HEK293 (cell line): ENCODE measurements around the gene TTLL3.

ENCODE experiments used
- CTCF ChIA-PET: fragments of 350-600 bp; formaldehyde crosslinking; extraction: SDS; loops from one replicate; lab custom pipeline; 2021; ENCODE audit warnings: antibody characterized with exemption; lab: Yijun Ruan, JAX
- POLR2A ChIA-PET: fragments of 300-600 bp; formaldehyde crosslinking; extraction: SDS; loops from one replicate; lab custom pipeline; 2020; ENCODE audit warnings: antibody characterized with exemption, inconsistent platforms; lab: Yijun Ruan, JAX
- H3K27ac ChIP-seq: fragments of 200-500 bp; sonication (Bioruptor generic); 2 replicates; pipeline ENCODE4 v1.5.1; 2014; ENCODE audit warnings: low read depth, low read length, control low read depth, inconsistent platforms; ENCODE audit errors: extremely low read depth
- H3K36me3 ChIP-seq, 2 experiments: fragments of 200-500 bp in 1 of 2; sonication (Bioruptor generic) in 1 of 2; 1 replicate in 1 of 2; 2 replicates in 1 of 2; pipeline ENCODE4 v1.5.1; 2014 to 2017; ENCODE audit warnings: inconsistent platforms in 2 of 2, low read length in 2 of 2; ENCODE audit not compliant: control insufficient read depth in 2 of 2, insufficient read depth in 1 of 2
- H3K4me1 ChIP-seq: fragments of 200-500 bp; sonication (Bioruptor generic); 2 replicates; pipeline ENCODE4 v1.5.1; 2014; ENCODE audit warnings: mild to moderate bottlenecking, low read length, inconsistent platforms; ENCODE audit not compliant: control insufficient read depth, insufficient read depth
- H3K4me3 ChIP-seq: 2 replicates; pipeline ENCODE4 v1.5.1; 2011; ENCODE audit warnings: low read depth, mild to moderate bottlenecking, control low read depth, low read length, moderate library complexity
- H3K9me3 ChIP-seq: fragments of 200-500 bp; sonication (Bioruptor generic); 2 replicates; pipeline ENCODE4 v1.5.1; 2014; ENCODE audit warnings: low read depth, low read length, inconsistent platforms; ENCODE audit not compliant: control insufficient read depth, insufficient read depth
- EGR2 ChIP-seq: fragments of 450-650 bp; formaldehyde crosslinking; IDR thresholded peaks from 2 replicates; pipeline ENCODE4 v1.5.1; 2016; ENCODE audit warnings: low read depth, missing biosample characterization, missing genetic modification characterization
- PRDM2 ChIP-seq: fragments of 450-650 bp; formaldehyde crosslinking; IDR thresholded peaks from 2 replicates; pipeline ENCODE4 v1.5.1; 2016; ENCODE audit warnings: missing biosample characterization, missing genetic modification characterization, borderline replicate concordance
- TRIM28 ChIP-seq: IDR thresholded peaks from 2 replicates; pipeline ENCODE4 v1.6.1; 2011; ENCODE audit warnings: low read length, control low read depth, borderline replicate concordance
- WT1 ChIP-seq: fragments of 450-650 bp; formaldehyde crosslinking; IDR thresholded peaks from 2 replicates; pipeline ENCODE4 v1.5.1; 2016; ENCODE audit warnings: missing biosample characterization, missing genetic modification characterization
- ZBTB17 ChIP-seq: fragments of 450-650 bp; formaldehyde crosslinking; IDR thresholded peaks from 2 replicates; pipeline ENCODE4 v1.5.1; 2016; ENCODE audit warnings: missing biosample characterization, missing genetic modification characterization
- ZBTB44 ChIP-seq: fragments of 450-650 bp; IDR thresholded peaks from 2 replicates; pipeline ENCODE4 v1.5.1; 2018; ENCODE audit warnings: missing biosample characterization, mild to moderate bottlenecking, missing genetic modification characterization
- ZBTB8A ChIP-seq: fragments of 450-650 bp; formaldehyde crosslinking; IDR thresholded peaks from 2 replicates; pipeline ENCODE4 v1.5.1; 2016; ENCODE audit warnings: missing biosample characterization, missing genetic modification characterization
- ZFHX2 ChIP-seq: fragments of 450-650 bp; formaldehyde crosslinking; conservative IDR thresholded peaks from 2 replicates; pipeline ENCODE4 v1.5.1; 2016; ENCODE audit warnings: missing biosample characterization, missing genetic modification characterization
- ZFP69B ChIP-seq: fragments of 450-650 bp; formaldehyde crosslinking; IDR thresholded peaks from 2 replicates; pipeline ENCODE4 v1.5.1; 2016; ENCODE audit warnings: missing biosample characterization, missing genetic modification characterization
- ZNF10 ChIP-seq: fragments of 450-650 bp; formaldehyde crosslinking; IDR thresholded peaks from 2 replicates; pipeline ENCODE4 v1.5.1; 2017; ENCODE audit warnings: missing biosample characterization, missing genetic modification characterization
- ZNF175 ChIP-seq: fragments of 450-650 bp; formaldehyde crosslinking; IDR thresholded peaks from 2 replicates; pipeline ENCODE4 v1.5.1; 2016; ENCODE audit warnings: missing biosample characterization, missing genetic modification characterization
- ZNF184 ChIP-seq: fragments of 450-650 bp; IDR thresholded peaks from 2 replicates; pipeline ENCODE4 v1.5.1; 2018; ENCODE audit warnings: missing biosample characterization, mild to moderate bottlenecking, missing genetic modification characterization
- ZNF214 ChIP-seq: fragments of 450-650 bp; formaldehyde crosslinking; IDR thresholded peaks from 2 replicates; pipeline ENCODE4 v1.5.1; 2017; ENCODE audit warnings: missing biosample characterization, mild to moderate bottlenecking, missing genetic modification characterization, borderline replicate concordance
- ZNF366 ChIP-seq: fragments of 450-650 bp; formaldehyde crosslinking; conservative IDR thresholded peaks from 2 replicates; pipeline ENCODE4 v1.5.1; 2016; ENCODE audit warnings: missing biosample characterization, missing genetic modification characterization
- ZNF37A ChIP-seq: fragments of 450-650 bp; IDR thresholded peaks from 2 replicates; pipeline ENCODE4 v1.5.1; 2018; ENCODE audit warnings: missing biosample characterization, missing genetic modification characterization
- ZNF610 ChIP-seq: fragments of 450-650 bp; formaldehyde crosslinking; IDR thresholded peaks from 2 replicates; pipeline ENCODE4 v1.5.1; 2016; ENCODE audit warnings: missing biosample characterization, missing genetic modification characterization, borderline replicate concordance
- ZNF664 ChIP-seq: fragments of 450-650 bp; formaldehyde crosslinking; IDR thresholded peaks from 2 replicates; pipeline ENCODE4 v1.5.1; 2016; ENCODE audit warnings: missing biosample characterization, missing genetic modification characterization
- ZNF837 ChIP-seq: fragments of 450-650 bp; formaldehyde crosslinking; IDR thresholded peaks from 2 replicates; pipeline ENCODE4 v1.5.1; 2016; ENCODE audit warnings: missing biosample characterization, missing genetic modification characterization
- TF ChIP-seq, protein P1 (sequence below): fragments of 450-650 bp; formaldehyde crosslinking; IDR thresholded peaks from 2 replicates; pipeline ENCODE4 v1.5.1; 2016; ENCODE audit warnings: missing biosample characterization, missing genetic modification characterization
- TF ChIP-seq, protein P2 (sequence below): fragments of 450-650 bp; formaldehyde crosslinking; IDR thresholded peaks from 2 replicates; pipeline ENCODE4 v1.5.1; 2017; ENCODE audit warnings: missing biosample characterization, missing genetic modification characterization

Gene TTLL3

GRCh38 chr3:9818666-9819335 is 8.7 kb downstream of the TTLL3 start:
- POLR2A ChIA-PET, result interaction anchor here (0.7 kb wide), 1 partner anchor 11 kb away, joined by 4 read pairs; no protein-coding TSS in a partner anchor
- CTCF ChIA-PET, result no interaction called here
- Histone ChIP-seq H3K4me3 (no peak overlapping the region), H3K9me3 (no peaks in the 10 kb centered on the region), H3K4me1 (no peaks in the 10 kb centered on the region), H3K27ac (no peak overlapping the region), H3K36me3 (peaks cover 5 to 47% of the 10 kb centered on the region in 2 experiments; a peak in 2 of 3 replicates)
- TF ChIP-seq ZBTB17 (tag by site-specific recombination) (peak; percentile 71), ZNF366 (tag by site-specific recombination) (peak; percentile 89), ZFHX2 (peak; percentile 94), ZNF184 (tag by site-specific recombination) (no peak), EGR2 (tag by site-specific recombination) (peak; percentile 99)

DNA sequence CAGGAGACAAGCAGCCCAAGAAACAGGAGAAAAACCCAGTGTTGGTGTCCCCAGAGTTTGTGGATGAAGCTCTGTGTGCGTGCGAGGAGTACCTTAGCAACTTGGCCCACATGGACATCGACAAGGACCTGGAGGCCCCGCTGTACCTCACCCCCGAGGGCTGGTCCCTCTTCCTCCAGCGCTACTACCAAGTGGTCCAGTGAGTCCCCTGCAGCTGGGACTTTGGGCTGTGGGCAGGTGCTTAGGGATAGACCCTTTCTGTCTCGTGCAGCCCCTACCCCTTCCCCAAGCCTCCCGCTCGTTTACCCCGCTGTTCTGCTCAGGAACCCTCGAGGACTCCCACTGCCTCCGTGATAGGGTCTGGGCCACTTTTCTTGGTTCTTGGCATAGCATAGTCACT is 10.5 kb downstream of the TTLL3 start:
- CTCF ChIA-PET, result interaction anchor here (0.6 to 0.8 kb wide), 3 partner anchors 126 to 309 kb away, joined by 3 to 4 read pairs (median 3); no protein-coding TSS in a partner anchor
- TF ChIP-seq ZNF214 (no peak), ZNF610 (tag by site-specific recombination) (no peak), ZFP69B (tag by site-specific recombination) (no peak), ZBTB8A (tag by site-specific recombination) (no peak), ZNF175 (no peak), ZNF664 (tag by site-specific recombination) (no peak)
- TF ChIP-seq, protein P1, sequence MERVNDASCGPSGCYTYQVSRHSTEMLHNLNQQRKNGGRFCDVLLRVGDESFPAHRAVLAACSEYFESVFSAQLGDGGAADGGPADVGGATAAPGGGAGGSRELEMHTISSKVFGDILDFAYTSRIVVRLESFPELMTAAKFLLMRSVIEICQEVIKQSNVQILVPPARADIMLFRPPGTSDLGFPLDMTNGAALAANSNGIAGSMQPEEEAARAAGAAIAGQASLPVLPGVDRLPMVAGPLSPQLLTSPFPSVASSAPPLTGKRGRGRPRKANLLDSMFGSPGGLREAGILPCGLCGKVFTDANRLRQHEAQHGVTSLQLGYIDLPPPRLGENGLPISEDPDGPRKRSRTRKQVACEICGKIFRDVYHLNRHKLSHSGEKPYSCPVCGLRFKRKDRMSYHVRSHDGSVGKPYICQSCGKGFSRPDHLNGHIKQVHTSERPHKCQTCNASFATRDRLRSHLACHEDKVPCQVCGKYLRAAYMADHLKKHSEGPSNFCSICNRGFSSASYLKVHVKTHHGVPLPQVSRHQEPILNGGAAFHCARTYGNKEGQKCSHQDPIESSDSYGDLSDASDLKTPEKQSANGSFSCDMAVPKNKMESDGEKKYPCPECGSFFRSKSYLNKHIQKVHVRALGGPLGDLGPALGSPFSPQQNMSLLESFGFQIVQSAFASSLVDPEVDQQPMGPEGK (tag by site-specific recombination), result no peak

GRCh38 chr3:9820946-9821345 is 10.9 kb downstream of the TTLL3 start:
- ChIA-PET POLR2A (no interaction called here), CTCF (interaction anchor here (0.7 to 0.9 kb wide), 2 partner anchors 105 to 859 kb away, joined by 3 read pairs; no protein-coding TSS in a partner anchor)
- Histone ChIP-seq H3K9me3 (no peaks in the 10 kb centered on the region), H3K36me3 (peaks cover 5 to 40% of the 10 kb centered on the region in 2 experiments; a peak in 2 of 3 replicates), H3K27ac (no peak overlapping the region), H3K4me3 (no peak overlapping the region), H3K4me1 (no peaks in the 10 kb centered on the region)
- TF ChIP-seq, protein P2, sequence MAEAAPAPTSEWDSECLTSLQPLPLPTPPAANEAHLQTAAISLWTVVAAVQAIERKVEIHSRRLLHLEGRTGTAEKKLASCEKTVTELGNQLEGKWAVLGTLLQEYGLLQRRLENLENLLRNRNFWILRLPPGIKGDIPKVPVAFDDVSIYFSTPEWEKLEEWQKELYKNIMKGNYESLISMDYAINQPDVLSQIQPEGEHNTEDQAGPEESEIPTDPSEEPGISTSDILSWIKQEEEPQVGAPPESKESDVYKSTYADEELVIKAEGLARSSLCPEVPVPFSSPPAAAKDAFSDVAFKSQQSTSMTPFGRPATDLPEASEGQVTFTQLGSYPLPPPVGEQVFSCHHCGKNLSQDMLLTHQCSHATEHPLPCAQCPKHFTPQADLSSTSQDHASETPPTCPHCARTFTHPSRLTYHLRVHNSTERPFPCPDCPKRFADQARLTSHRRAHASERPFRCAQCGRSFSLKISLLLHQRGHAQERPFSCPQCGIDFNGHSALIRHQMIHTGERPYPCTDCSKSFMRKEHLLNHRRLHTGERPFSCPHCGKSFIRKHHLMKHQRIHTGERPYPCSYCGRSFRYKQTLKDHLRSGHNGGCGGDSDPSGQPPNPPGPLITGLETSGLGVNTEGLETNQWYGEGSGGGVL, result no peak
- no peak for TF ChIP-seq ZNF837 (tag by site-specific recombination)
- no peak for TF ChIP-seq ZNF664 (tag by site-specific recombination)
- TF ChIP-seq ZNF10 (tag by site-specific recombination), result no peak
- TF ChIP-seq ZBTB44 (tag by site-specific recombination), result no peak
- no peak for TF ChIP-seq TRIM28
- no peak for TF ChIP-seq ZNF37A
- no peak for TF ChIP-seq WT1 (tag by site-specific recombination)
- TF ChIP-seq PRDM2, result no peak

More for the DNA sequence above, 10.5 kb downstream of the TTLL3 start:
- H3K4me1 ChIP-seq, result no peaks in the 10 kb centered on the region
- no peaks in the 10 kb centered on the region for H3K9me3 ChIP-seq
- no peak overlapping the region for H3K27ac ChIP-seq
- no peak overlapping the region for H3K4me3 ChIP-seq
- H3K36me3 ChIP-seq, result peaks cover 5 to 40% of the 10 kb centered on the region in 2 experiments; a peak in 2 of 3 replicates
- POLR2A ChIA-PET, result interaction anchor here (0.5 kb wide), 1 partner anchor 11 kb away, joined by 3 read pairs; no protein-coding TSS in a partner anchor
